K562 (cell line): Measurements from ENCODE around the gene NDUFB10. TPM values are rescaled to one million over a fixed set of nuclear protein-coding genes. Genes with fewer than 3 reads are reported as not detected.

Experiments
- BCLAF1 ChIP-seq, 2 experiments: fragments of 450-650 bp in 1 of 2; IDR thresholded peaks; 2 replicates each; pipeline ENCODE4 v1.6.1; 2011 to 2017; ENCODE audit warnings: low read depth in 2 of 2, antibody characterized with exemption in 1 of 2, borderline replicate concordance in 1 of 2, low read length in 1 of 2, mild to moderate bottlenecking in 1 of 2, mixed read lengths in 1 of 2; ENCODE audit not compliant: control insufficient read depth in 1 of 2
- CAMTA2 ChIP-seq: fragments of 250-450 bp; sonication (Bioruptor Pico); conservative IDR thresholded peaks from 2 replicates; pipeline ENCODE4 v1.5.1; 2022
- ETS1 ChIP-seq: conservative IDR thresholded peaks from 2 replicates; pipeline ENCODE4 v1.6.1; 2011; ENCODE audit warnings: low read depth, mild to moderate bottlenecking, low read length; ENCODE audit not compliant: control insufficient read depth
- GABPB2 ChIP-seq: fragments of 250-450 bp; sonication (Bioruptor Pico); conservative IDR thresholded peaks from 2 replicates; pipeline ENCODE4 v1.5.1; 2021; ENCODE audit warnings: mild to moderate bottlenecking
- HDGF ChIP-seq: fragments of 450-650 bp; IDR thresholded peaks from 2 replicates; pipeline ENCODE4 v1.6.1; 2016
- KLF10 ChIP-seq: fragments of 250-450 bp; sonication (Bioruptor Pico); IDR thresholded peaks from 2 replicates; pipeline ENCODE4 v1.6.1; 2021; ENCODE audit warnings: matching md5 sums
- PHF8 ChIP-seq: fragments of 200-600 bp; sonication (generic); IDR thresholded peaks from 2 replicates; pipeline ENCODE4 v1.6.1; 2012; ENCODE audit warnings: mixed run types, mild to moderate bottlenecking, inconsistent platforms, low read length, moderate library complexity, borderline replicate concordance
- POLR2AphosphoS2 ChIP-seq: IDR thresholded peaks from 2 replicates; pipeline ENCODE4 v1.6.1; 2012; ENCODE audit warnings: low read length, improper control_type of control experiment
- RBFOX2 ChIP-seq: fragments of 200-400 bp; formaldehyde crosslinking; IDR thresholded peaks from 2 replicates; pipeline ENCODE4 v1.6.1; 2017; ENCODE audit warnings: low read depth, mild to moderate bottlenecking, low read length, moderate library complexity
- RBM17 ChIP-seq: fragments of 200-400 bp; formaldehyde crosslinking; IDR thresholded peaks from 2 replicates; pipeline ENCODE4 v1.6.1; 2017; ENCODE audit warnings: low read depth, mild to moderate bottlenecking, low read length, borderline replicate concordance
- SMAD3 ChIP-seq: fragments of 450-650 bp; formaldehyde crosslinking; conservative IDR thresholded peaks from 2 replicates; pipeline ENCODE4 v1.4.0; 2020; ENCODE audit warnings: mild to moderate bottlenecking
- SUPT5H ChIP-seq: fragments of 450-650 bp; IDR thresholded peaks from 2 replicates; pipeline ENCODE4 v1.6.1; 2016
- THRAP3 ChIP-seq: fragments of 450-650 bp; IDR thresholded peaks from 2 replicates; pipeline ENCODE4 v1.6.1; 2016; ENCODE audit warnings: mild to moderate bottlenecking, inconsistent platforms, borderline replicate concordance
- THRB ChIP-seq: fragments of 450-650 bp; formaldehyde crosslinking; conservative IDR thresholded peaks from 2 replicates; pipeline ENCODE4 v1.4.0; 2022; ENCODE audit warnings: mild to moderate bottlenecking, missing genetic modification characterization
- ZBED1 ChIP-seq: IDR thresholded peaks from 2 replicates; pipeline ENCODE4 v1.6.1; 2014
- ZFP1 ChIP-seq: fragments of 450-650 bp; formaldehyde crosslinking; IDR thresholded peaks from 2 replicates; pipeline ENCODE4 v1.4.0; 2020; ENCODE audit warnings: mild to moderate bottlenecking, mixed read lengths
- ZNF232 ChIP-seq: sonication (generic); formaldehyde crosslinking; IDR thresholded peaks from 2 replicates; pipeline ENCODE4 v1.8.0; 2022; ENCODE audit warnings: mild to moderate bottlenecking, missing genetic modification reagents
- ZNF347 ChIP-seq: fragments of 450-650 bp; formaldehyde crosslinking; IDR thresholded peaks from 2 replicates; pipeline ENCODE4 v1.4.0; 2020; ENCODE audit warnings: low read depth, mild to moderate bottlenecking, moderate library complexity
- ZNF354B ChIP-seq: fragments of 250-450 bp; sonication (Bioruptor Pico); IDR thresholded peaks from 2 replicates; pipeline ENCODE4 v1.4.0; 2020
- ZNF696 ChIP-seq: fragments of 250-450 bp; sonication (Bioruptor Pico); conservative IDR thresholded peaks from 2 replicates; pipeline ENCODE4 v1.4.0; 2020; ENCODE audit warnings: mild to moderate bottlenecking, moderate library complexity
- ZNF766 ChIP-seq: fragments of 200-800 bp; sonication (Bioruptor generic); conservative IDR thresholded peaks from 2 replicates; pipeline ENCODE4 v1.6.1; 2016; ENCODE audit warnings: missing genetic modification characterization, missing compliant biosample characterization
- polyA plus RNA-seq, 8 experiments: library from polyadenylated mRNA; depleted of rRNA in 4 of 8; stranded (reverse) in 5 of 8; unstranded in 3 of 8; fragments of >200 nt; fragmentation: Nextera tagmentation in 2 of 8; fragmentation: Illumina TruSeq in 1 of 8; extraction: Ambion mirVana in 2 of 8; extraction: Trizol in 1 of 8; gene quantifications; 2 replicates each; pipeline versions ENCODE4 v1.2.1 to v1.2.3, GENCODE V29; 2011 to 2014; ENCODE audit warnings: inconsistent platforms in 1 of 8, missing spikeins in 1 of 8
- total RNA-seq, 7 experiments: library from RNA; depleted of rRNA in 6 of 7; stranded (reverse); fragments of >200 nt in 6 of 7; fragmentation: Illumina TruSeq in 2 of 7; extraction: Trizol in 2 of 7; gene quantifications; 2 replicates each; pipeline versions ENCODE4 v1.2.1 to v1.2.3, GENCODE V29; 2011 to 2021; ENCODE audit warnings: low replicate concordance in 1 of 7

NDUFB10 gene
- total and polyA plus RNA-seq, 9 of the 15 experiments (the other 6 are each of a cell fraction or from before 2014, with no cell fraction given): 69.3 to 527 (median 161) TPM

GRCh38 chr16:1960665-1961630 is 1.6 kb downstream of the NDUFB10 start (continued):
- peak; percentile 97 for TF ChIP-seq THRB (CRISPR knock-in tag)
- TF ChIP-seq ZNF766 (CRISPR knock-in tag): no peak
- TF ChIP-seq ZNF696 (CRISPR knock-in tag): peak; percentile 14; the same call in 1 of the 2 replicates
- TF ChIP-seq ZNF232: 0 out of 2 replicates have a peak, but pooled peaks have one; percentile 51
- TF ChIP-seq RBM17: no peak
- TF ChIP-seq SUPT5H: peak; percentile 95
- TF ChIP-seq HDGF: no peak
- peak; percentile 83 for TF ChIP-seq SMAD3 (CRISPR knock-in tag)
- TF ChIP-seq PHF8: no peak
- TF ChIP-seq THRAP3: peak; percentile 90
- TF ChIP-seq ETS1: peak; percentile 61; the same call in 1 of the 2 replicates
- TF ChIP-seq ZNF347 (CRISPR knock-in tag): peak; percentile 42; the same call in 1 of the 2 replicates
- 0 out of 2 replicates have a peak, but pooled peaks have one; percentile 73 for TF ChIP-seq GABPB2 (CRISPR knock-in tag)
- TF ChIP-seq CAMTA2 (CRISPR knock-in tag): 0 out of 2 replicates have a peak, but pooled peaks have one; percentile 58
- peak; percentile 84 for TF ChIP-seq ZBED1
- peak; percentile 44 to 83; a peak in 2 of 4 replicates for TF ChIP-seq BCLAF1 (IDR thresholded peaks at IDR 0.05; ENCODE audit: borderline replicate concordance in 1 of 2, control insufficient read depth in 1 of 2, low read depth in 2 of 2, low read length in 1 of 2)
- TF ChIP-seq POLR2AphosphoS2: peak; percentile 99
- TF ChIP-seq RBFOX2: peak; percentile 58
- peak; percentile 21; the same call in 1 of the 2 replicates for TF ChIP-seq ZNF354B (CRISPR knock-in tag)
- no peak for TF ChIP-seq ZFP1 (CRISPR knock-in tag)
- peak; percentile 84 for TF ChIP-seq KLF10 (CRISPR knock-in tag)
